ENCODE measurements around the gene TMIE.

Gene TMIE

DNA sequence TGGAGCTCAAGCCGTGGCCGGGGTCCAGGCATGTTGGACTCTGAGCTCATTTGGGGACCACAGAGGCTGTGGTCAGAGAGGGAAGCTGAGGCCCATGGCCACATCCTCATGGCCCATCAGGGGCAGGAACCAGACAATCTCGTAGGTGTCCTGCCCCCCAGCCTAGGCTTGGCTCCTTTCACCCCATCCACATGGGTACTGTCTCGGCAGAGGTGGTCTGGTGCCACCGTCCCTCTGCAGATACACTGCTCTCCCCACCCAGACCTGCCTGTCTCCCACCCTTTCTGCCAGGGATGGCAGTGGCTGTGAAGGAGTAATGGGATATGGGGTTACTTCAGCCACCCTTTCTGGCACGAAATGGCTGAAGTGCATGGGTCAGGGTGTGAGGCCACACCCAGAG, 8.5 kb downstream of the TMIE start:
- DNase-seq = no peak

DNA sequence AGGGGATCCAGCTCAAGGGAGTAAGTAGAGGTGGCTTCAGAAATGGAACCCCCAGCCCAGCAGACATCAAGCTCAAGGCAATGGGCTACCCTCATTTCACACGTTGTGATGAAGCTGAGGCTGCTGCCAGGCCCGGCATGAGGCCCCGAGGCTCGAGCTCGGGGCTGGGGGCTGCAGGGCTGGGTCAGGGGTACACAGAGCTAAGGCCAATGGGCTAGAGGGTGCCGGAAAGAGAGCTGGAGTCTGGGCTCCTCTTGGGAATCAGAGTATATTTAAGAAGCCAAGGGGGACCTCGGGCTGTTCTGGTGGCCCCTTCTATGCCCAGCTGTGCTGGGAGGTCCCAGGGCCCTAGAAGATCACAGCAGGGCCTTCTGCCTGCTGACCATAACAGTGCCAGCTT, 9.0 kb downstream of the TMIE start:
- DNase-seq = no peak

DNA sequence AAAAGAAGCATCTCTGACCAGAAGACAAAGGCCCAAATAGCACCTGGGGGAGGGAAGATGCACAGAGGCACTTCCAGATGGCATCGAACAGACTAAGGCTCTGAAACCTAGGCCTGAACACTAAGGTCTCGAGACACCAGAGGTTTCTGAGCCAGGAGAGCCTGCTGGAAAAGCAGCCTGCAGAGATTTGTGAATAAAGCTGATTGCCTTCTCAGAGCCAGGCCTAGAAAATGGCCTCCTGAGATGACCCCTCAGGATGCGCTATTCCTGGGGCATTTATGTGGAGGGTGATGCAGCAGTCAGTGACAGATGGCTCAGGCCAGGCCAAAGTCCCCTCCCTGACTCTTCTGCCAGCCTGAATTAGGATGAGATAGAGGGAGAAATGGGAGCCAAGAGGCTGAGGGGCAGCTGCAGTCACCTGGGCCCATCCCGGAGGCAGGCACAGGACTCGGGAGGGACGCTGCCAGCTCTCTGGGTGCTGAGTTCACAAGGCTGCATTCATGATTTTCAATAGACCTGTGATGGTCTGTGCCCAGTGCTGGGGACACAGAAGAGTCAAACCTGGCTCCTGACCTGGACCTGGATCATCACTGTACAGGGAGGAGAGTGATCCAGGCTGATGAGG, 9.6 kb downstream of the TMIE start:
- DNase-seq = no peak

DNA sequence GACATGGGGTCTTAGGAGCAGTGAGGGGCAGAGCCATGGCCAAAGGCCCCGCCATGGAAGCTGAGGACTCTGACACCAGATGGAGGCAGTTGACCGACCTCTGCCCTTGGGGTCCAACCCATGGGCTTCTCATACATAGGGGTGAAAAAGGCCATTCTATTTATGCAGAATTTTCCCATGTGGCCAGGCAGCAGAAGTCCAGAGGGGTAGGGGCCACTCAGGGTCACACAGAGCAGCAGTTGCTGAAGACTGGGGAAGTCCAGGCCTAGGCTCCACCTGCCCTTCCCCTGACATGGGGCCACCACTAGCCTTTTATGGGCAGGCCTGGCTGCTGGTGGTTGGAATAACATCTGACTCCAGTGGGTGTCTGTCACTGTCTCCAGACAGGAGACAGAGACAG, 10.1 kb downstream of the TMIE start:
- DNase-seq = no peak

DNA sequence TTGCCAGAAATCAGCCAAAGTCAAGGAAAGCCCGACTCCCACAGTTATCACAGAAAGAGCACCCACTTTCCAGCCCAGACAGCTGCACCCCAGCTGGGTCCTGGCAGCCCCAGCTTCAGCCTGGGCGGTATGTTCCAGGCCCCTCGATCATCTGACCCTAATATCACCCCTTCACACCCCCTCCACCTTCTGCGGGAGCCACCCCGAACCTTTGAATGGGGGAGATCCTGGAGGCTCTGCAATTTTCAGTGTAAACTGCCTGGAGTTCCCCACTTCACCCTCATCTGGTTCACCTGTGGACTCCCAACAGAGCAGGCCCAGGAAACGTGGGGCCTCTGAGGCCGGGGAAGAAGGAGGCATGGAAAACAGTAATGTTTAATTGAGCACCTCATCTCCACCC, 10.6 kb downstream of the TMIE start:
- DNase-seq = no peak

DNA sequence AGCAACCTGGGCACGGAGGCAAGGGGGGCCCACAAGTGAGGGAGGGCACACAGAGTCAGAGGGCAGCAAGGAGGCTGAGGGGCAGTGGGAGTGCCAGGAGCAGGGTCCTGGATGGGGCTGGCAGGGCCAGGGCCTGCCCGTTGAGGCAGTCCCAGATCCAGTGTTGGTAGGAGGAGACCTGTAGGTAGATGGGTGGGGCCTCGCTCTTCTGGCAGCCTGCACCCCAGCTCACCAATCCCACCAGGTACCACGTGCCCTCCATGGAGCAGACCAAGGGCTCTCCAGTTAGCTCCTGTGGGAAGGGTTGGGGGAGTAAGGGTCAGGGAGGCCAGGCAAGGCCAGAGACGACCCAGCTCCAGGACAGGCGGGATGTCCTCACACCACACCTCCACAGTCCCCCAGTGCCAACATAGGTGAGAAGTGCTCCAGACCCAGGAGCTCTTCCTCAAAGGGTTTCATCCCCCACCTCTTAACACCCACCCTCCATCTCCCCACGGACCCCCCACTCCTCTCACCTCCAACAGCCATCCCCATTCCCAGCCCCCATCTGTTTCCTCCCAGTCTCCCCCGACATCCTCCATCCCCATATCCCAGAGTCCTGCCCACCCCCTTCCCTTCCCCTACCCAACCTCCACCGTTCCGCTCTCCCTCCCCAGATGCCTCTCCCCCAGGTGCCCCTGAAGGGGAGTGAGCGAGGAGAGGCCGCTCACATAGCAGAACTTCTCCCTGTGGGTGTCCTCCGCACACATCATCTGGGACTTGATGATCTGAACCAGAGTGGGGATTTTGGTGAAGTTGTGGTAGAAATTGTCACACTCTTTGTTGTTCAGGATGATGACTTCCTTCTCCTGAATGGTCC, 11.2 kb downstream of the TMIE start:
- no peak for DNase-seq

DNA sequence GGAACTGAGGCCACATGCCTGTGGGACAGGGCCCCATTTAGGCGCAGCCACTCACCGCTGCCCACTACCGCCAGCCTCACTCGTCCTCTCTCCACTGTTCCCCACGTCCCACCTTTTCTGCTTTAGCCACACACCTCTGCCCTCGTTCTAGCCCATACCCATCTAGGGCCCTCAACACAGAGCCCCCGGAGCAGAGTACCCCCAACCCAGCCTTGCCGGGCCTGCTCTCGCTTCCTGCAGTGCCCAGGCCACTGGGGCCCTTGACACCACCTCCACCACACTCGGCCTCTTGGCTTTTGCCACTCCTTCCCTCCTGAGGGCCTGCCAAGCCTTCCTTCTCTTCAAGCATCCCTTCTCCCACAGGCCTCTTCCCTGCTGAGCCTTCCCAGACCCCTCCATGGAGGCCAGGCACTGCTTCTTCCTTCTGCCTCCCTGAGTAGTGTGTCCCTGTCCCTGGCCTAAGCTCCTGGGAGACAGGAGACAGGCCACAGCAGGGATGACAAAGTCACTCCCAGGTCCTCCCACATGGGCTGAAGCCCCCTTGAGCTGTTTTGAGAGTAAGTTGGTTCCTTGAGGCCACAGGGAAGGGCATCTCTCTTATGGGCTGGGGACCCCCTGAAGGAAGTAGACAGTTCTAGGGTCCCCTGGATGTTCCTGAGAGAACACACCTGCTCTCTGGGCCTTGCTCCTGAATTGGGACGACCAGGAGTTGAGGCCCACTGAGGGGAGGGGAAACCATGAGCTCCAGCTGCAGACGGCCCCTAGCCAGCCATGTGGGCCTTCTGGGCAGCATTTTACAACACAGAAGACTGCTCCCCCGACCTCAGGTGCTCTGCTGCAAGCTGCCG, 12.1 kb downstream of the TMIE start:
- no peak for DNase-seq

DNA sequence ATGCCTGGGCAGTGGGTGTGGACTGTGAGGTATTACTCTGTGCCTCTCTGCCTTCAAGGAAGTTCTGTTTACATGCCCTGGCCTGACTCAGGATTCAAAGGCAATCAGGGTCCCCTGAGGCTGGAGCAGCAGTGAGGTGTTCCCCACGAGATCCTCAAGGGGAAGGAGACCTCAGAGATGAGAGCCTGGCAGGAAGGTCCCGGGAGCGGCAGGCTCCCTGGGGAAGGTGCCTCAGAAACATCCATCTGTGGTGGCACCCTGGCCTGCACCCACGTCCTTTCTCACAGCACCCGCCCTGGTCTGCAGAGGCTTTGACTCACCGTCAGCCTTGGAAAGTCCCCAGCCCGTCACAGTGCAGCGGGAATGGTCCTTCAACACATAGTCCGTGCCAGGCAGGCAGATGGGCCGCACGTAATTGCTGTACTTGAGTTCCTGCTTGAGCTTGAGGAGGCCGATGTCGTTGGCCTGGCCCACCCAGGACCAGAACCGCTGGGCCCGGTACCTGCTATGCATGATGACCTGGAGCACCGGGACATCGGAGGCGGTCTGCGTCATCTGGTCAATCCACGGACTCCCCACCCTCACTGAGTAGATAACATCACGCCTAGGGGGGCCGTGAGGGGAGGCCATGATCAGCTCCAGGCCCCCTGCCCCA, 12.8 kb downstream of the TMIE start:
- no peak for DNase-seq

DNA sequence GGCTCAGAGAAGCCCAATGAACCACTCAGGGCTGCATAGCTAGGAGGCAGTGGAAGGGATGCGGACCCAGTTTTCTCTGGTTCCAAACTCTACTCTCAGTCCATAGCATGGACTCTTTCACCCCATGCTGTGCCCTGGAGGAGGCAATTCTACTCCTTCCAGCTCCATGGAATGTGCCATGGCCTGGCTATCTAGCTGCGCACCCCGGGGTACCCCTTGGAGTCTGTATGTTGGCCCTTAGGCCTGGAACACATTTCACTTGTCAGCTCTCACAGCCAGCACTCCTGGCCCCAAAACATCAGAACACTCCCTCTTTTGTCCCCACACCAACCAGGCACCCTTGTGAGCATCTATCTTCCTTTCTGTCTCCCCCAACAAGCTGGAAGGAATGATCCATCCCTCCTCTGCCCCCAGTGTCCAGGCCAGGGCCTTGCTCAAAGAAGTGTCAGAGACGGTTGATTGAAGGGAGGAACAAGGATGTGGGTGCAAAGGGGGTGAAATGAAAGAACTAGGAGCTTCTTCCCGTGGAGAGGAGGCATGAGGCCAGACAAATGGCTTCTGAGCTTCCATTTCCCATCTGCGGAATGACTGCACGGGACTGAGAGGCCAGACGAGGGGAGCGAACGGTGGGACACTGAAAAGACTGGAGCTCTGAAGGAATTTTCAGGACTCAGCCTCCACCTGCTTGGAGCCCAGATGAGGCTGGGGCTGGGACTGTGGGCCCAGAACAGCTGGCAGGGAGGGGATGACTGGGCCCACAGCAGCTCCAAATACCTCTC, 13.7 kb downstream of the TMIE start:
- no peak for DNase-seq

DNA sequence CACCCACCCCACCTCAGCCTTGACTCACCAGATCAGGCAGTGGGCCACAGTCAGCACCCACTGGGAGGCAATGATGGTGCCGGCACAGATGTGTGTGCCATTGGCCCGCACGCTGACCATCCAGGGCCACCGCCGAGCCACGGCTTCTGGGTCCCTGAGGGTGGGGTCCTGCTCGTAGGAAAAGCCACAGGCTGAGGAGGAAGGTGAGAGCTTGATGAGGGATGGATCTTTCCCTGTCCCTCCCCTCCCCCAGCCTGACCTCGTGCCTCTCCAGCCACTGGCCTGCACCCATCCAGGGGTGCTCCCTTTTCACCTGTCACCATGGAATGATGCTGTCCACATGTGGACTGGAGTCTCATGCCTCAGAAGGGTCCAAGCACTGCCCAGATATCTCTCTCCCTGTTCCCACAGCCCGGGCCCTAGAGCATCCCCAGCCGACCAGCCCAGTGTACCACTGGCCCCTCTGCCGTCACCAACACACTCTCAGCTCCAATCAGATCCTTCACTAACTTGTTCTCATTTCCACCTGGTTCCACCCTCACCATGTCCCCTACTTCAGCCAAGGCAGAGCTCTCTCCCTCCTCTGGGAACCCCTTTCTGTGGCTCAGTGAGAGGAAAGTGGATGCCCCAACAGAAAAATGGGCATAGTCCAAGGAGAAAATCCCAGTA, 14.4 kb downstream of the TMIE start:
- DNase-seq = no peak

DNA sequence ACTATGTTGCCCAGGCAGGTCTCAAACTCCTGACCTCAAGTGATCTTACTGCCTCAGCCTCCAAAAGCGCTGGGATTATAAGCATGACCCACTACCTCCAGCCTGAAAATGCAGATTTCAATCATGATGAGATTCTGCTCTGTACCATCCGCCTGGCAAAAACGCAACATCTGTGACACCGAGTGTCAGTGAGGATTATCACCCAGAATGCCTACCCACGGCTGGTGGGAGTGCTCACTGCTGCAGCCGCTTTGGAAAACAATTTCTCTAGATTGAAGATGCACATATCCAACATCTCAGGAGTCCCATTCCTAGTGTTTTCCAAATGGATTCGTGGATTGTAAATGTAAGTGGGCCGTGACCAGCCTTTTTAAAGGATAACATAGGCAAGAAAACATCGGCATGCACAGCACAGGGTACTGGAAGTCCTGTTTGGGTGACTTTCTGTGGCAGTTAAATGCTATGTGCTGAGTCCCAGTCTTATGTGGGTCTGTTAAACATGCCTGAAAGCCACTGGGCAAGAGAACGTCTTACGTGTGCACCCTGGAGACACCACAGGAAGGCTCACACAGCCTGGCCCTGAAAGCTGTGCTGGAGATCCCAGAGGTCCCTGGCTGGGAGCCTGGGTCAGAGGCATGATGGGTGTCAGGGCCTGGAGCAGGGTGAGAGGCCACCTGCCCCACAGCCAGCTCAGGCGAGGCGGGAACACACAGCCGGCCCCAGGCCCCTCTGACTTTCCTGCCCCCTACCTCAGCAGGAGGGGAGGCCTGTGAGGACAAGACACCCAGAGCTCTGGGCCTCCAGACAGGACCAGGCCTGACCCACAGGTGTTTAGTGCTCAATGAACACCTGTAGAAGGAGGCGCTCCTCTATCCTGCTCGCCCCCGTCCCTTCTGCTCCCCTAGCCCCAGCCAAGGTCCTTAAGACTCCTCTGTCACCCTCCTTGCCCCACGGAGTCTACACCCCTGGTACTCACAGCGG, 15.6 kb downstream of the TMIE start:
- no peak for DNase-seq

DNA sequence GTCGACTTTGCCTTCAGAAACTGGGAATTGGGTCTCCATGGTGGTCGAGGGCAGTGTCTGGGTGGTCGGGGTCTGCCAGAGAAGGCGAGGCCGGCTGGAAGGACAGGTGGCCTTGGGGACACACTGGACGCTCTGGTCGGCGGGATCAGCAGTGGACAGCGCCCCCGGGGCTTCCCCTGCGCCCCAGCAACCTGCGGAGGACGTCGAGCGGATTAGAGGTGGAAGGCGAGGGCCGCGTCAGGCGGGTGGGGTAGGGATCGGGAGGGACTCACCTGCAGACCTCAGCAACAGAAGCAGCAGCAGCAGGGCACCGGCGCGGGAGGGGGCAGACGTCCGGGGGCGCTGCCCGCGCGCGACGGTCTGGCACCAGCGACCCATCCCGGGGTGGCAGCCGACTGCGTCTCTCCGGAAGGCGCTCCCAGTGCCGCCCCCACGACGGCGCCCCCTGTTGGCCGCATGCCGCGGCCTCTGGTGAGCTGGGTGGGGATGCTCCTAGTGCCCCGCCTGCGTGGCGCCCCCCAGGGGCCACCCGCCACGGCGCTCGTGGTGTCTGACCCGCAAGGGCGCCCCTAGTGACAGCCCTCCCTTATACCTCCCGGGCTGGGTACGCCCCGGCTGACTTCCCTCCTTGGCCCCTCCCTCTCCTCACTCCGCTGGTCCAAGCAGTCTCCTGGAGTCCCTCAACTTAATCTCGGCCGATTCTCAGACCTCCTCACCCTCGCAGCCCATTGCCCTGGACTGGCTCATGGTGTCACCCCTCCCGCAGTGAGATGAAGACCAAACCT, 16.4 kb downstream of the TMIE start, which contains the start of gene PRSS50:
PRSS50 (minus strand) TSS at position 423 of the 785 bp plus-strand sequence; CDS start at position 378, 45 bp downstream.
- DNase-seq = no peak

DNA sequence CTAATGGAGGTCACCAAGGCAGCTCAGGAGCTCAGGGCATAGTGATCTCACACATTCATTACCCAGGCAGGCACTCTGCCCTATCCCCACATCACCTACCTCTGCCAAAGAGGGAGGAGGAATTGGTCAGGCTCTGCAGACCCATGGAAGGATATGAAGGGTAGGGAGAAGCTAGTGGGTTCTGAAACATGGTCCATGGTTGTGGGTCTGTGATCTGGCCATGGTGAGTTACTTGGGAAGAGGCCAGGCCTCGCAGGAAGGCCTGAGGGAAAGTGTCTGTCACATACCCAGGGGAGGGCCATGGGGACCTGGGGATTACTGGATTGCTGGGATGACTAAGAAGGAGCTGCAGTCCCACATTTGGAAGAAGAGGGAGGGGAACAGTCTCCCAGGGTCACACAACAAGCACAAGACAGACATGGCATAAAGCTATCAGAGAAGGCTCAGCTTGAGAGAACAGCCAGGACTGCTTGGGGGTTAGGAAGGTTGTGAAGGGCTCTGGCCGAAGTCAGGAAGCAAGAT, 17.9 kb downstream of the TMIE start:
- no peak for DNase-seq

DNA sequence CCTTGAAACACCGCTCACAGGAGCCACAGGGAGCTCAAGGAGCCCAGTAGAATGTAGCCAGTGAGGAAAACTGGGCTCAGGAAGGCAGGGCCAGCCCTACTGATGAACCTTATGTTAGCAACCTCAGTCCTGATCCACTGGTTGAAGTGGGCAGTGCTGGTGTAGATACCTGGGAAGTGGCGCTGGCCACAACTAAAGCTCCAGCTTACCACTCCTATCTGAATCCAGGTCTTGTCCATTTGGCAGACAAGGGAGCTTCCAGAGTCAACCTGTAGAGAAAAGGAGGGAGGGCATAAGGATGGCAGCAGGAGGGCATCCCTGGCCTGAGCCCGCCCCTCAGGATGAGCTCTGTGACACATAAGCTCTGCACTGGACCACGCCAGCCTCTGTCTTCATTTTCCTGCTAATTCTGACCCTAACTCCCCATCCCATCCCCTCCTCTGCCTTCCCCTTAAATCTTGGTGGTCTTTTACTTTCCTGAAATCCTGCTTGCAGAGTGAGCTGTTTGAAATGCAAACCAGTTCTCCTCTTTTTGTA, 18.6 kb downstream of the TMIE start:
- DNase-seq = no peak

DNA sequence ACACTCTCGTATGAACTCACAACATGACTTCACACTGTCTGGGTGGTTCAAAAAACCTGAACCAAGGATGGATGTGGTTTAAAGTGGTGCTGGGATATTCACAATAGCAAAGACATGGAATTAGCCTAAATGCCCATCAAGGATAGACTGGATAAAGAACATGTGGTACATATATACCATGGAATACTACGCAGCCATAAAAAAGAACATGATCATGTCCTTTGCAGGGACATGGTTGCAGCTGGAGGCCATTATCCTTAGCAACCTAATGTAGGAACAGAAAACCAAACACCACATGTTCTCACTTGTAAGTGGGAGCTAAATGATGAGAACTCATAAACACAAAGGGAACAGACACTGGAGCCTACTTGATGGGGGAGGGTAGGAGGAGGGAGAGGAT, 19.8 kb downstream of the TMIE start:
- DNase-seq = no peak

DNA sequence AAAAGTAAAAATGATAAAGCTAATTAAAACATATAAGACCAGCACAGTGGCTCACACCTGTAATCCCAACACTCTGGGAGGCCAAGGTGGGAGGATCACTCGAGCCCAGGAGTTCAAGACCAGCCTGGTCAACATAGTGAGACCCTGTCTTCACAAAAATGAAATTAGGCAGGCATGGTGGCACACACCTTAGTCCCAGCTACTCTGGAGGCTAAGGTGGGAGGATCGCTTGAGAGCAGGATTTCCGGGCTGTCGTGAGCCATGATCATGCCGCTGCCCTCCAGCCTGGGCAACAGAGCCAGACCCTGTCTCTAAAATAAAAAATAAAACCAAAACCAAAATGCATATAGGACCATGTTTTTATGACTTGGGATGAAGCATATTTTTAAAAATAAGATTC, 21.3 kb downstream of the TMIE start:
- no peak for DNase-seq

DNA sequence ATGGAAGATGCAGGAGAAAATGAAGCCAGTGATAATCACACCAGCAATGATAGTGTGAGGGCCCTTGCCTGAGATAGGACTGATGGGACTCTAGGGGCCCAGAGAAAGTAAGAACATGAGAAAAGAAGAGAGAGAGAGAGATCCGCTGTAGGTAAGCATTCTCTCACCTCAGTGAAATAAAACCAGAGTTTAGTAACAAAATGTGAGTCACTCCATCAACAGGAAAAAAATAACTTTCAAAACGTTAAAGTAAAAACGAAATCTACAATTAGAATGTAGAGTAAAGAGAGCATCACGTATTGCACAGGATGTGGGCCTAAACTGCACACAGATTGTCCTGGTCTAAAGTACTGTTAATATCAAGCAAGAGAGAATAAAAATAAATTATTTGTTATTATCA, 23.2 kb downstream of the TMIE start:
- no peak for DNase-seq

DNA sequence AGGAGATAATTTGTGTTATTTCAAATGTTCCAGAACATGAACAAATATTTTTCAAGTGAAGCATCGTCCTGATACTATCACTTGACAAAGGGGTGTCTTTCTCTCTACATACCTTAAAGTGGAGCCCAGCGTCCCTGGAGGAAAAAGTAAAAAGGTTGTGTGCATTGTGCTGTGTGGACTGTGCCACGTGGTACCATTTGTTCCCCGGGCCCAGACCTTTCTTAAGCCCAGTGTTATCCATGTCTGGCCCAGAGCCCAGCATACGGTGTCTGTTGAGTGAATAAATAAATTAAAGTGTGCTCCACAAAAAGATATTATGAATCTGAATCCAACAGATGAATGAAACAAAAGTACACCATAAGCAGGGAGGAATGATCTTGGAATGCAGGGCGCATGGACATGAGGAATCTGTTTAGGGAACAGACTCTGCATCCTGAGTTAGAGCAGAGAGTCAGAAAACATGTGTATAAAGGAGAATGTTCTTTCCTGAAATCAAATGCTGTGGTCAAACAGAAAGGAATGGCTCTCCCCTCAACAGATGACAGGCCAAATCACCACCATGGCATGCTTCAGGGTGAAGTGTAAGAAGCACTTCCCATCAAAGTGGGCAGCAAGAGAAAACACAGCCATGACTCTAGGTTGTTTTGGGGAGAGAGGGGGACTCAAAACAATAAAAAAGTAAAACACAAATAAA, 24.6 kb downstream of the TMIE start:
- DNase-seq = no peak
